Measurements from ENCODE around the gene MCF2L2. TPM values are rescaled to one million over a fixed set of nuclear protein-coding genes. Genes with fewer than 3 reads are reported as not detected.

The MCF2L2 gene
- total and polyA plus RNA-seq, 2 experiments from 2014 or later = 6.7 to 14.6 TPM

DNA sequence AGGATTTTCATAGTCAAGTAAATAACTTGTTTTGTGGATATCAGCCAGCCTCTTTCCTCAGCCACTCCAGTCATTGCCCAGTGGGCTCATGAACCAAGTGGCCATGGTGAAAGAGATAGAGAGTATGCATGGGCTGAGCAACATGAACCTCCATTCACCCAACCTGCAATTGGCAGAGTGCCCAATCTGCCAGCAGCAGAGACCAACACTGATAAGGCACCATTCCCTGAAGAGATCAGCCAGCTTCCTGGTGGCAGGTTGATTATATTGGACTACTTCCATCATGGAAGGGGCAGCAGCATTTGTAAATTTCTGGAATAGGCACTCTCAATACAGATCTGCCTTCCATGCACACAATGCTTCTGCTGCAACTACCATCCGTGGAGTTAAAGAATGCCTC is 10.3 kb upstream of the MCF2L2 start:
- ATAC-seq = no peak
- Mint-ChIP-seq H3K27ac (no peak overlapping the region), H3K36me3 (ENCODE audit: low read depth) (peaks cover 7% of the 10 kb centered on the region), H3K4me3 (no peak overlapping the region), H3K9me3 (peaks cover 12% of the 10 kb centered on the region), H3K27me3 (ENCODE audit: insufficient read depth, low read depth, poor library complexity) (peaks cover under 1% of the 10 kb centered on the region), H3K4me1 (peaks cover 37% of the 10 kb centered on the region)
- Histone ChIP-seq H3K4me3 (no peak overlapping the region), H3F3A (replicated peaks; ENCODE audit: low read depth) (peaks cover 3% of the 10 kb centered on the region; the same call in 1 of the 2 replicates), H3K27ac (ENCODE audit: low read depth) (no peak overlapping the region), H3K4me2 (no peak overlapping the region), H3K36me3 (ENCODE audit: insufficient read depth) (peaks cover 4% of the 10 kb centered on the region; the same call in 1 of the 2 replicates), H2AFZ (no peak overlapping the region), H3K4me1 (ENCODE audit: insufficient read depth) (peaks cover 43% of the 10 kb centered on the region), H3K27me3 (ENCODE audit: insufficient read depth) (no peaks in the 10 kb centered on the region), H3K79me2 (replicated peaks; ENCODE audit: insufficient read depth) (no peaks in the 10 kb centered on the region), H3K9me2 (ENCODE audit: insufficient read depth) (no peaks in the 10 kb centered on the region), H4K20me1 (replicated peaks; ENCODE audit: insufficient read depth) (no peaks in the 10 kb centered on the region)
- TF ChIP-seq EZH2 (IDR thresholded peaks at IDR 0.05; ENCODE audit: low read depth, unreplicated experiment) = no peak
- TF ChIP-seq ZNF462 (CRISPR knock-in tag; IDR thresholded peaks at IDR 0.05) = no peak
- no peak for TF ChIP-seq POLR2AphosphoS5 (IDR thresholded peaks at IDR 0.05; ENCODE audit: low read depth)
- TF ChIP-seq ZNF331 (CRISPR knock-in tag; IDR thresholded peaks at IDR 0.05; ENCODE audit: low read depth) = no peak
- no peak for TF ChIP-seq NANOG (IDR thresholded peaks at IDR 0.05; ENCODE audit: borderline replicate concordance)
- no peak for TF ChIP-seq JUNB (IDR thresholded peaks at IDR 0.05; ENCODE audit: unreplicated experiment)
- TF ChIP-seq, protein P1, sequence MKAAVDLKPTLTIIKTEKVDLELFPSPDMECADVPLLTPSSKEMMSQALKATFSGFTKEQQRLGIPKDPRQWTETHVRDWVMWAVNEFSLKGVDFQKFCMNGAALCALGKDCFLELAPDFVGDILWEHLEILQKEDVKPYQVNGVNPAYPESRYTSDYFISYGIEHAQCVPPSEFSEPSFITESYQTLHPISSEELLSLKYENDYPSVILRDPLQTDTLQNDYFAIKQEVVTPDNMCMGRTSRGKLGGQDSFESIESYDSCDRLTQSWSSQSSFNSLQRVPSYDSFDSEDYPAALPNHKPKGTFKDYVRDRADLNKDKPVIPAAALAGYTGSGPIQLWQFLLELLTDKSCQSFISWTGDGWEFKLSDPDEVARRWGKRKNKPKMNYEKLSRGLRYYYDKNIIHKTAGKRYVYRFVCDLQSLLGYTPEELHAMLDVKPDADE (IDR thresholded peaks at IDR 0.05) = no peak
- TF ChIP-seq EZH2phosphoT487 (IDR thresholded peaks at IDR 0.05; ENCODE audit: unreplicated experiment) = no peak
- TF ChIP-seq, protein P2, sequence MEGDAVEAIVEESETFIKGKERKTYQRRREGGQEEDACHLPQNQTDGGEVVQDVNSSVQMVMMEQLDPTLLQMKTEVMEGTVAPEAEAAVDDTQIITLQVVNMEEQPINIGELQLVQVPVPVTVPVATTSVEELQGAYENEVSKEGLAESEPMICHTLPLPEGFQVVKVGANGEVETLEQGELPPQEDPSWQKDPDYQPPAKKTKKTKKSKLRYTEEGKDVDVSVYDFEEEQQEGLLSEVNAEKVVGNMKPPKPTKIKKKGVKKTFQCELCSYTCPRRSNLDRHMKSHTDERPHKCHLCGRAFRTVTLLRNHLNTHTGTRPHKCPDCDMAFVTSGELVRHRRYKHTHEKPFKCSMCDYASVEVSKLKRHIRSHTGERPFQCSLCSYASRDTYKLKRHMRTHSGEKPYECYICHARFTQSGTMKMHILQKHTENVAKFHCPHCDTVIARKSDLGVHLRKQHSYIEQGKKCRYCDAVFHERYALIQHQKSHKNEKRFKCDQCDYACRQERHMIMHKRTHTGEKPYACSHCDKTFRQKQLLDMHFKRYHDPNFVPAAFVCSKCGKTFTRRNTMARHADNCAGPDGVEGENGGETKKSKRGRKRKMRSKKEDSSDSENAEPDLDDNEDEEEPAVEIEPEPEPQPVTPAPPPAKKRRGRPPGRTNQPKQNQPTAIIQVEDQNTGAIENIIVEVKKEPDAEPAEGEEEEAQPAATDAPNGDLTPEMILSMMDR (conservative IDR thresholded peaks at IDR 0.05; ENCODE audit: low read depth in 2 of 2) = no peak
- TF ChIP-seq ZNF114 (CRISPR knock-in tag; IDR thresholded peaks at IDR 0.05) = no peak
- no peak for DNase-seq (ENCODE audit: low spot score)

All from GM23338 (cell line).